Endodermal cell (in vitro differentiated cells): ENCODE data around the gene RPL22. TPM values are rescaled to one million over a fixed set of nuclear protein-coding genes. Genes with fewer than 3 reads are reported as not detected.

Experiments
- DNase-seq: peaks from one replicate; pipeline ENCODE4 v3.0.0-alpha.2; 2017
- H3K27ac ChIP-seq: 2 replicates; pipeline ENCODE4 v1.5.1; 2013; ENCODE audit warnings: mild to moderate bottlenecking, low read depth, low read length, moderate library complexity
- H3K27me3 ChIP-seq: 2 replicates; pipeline ENCODE4 v1.6.1; 2013; ENCODE audit warnings: mild to moderate bottlenecking, low read length, moderate library complexity; ENCODE audit not compliant: insufficient read depth, control insufficient read depth, poor library complexity, severe bottlenecking
- H3K36me3 ChIP-seq: 2 replicates; pipeline ENCODE4 v1.7.0; 2013; ENCODE audit warnings: mild to moderate bottlenecking, low read length, moderate library complexity; ENCODE audit not compliant: control insufficient read depth, insufficient read depth
- H3K4me1 ChIP-seq: one replicate; pipeline ENCODE4 v1.7.0; 2013; ENCODE audit warnings: low read length; ENCODE audit not compliant: control insufficient read depth, insufficient read depth
- H3K4me3 ChIP-seq: 2 replicates; pipeline ENCODE4 v1.5.1; 2013; ENCODE audit warnings: mild to moderate bottlenecking, low read length, moderate library complexity
- H3K9ac ChIP-seq: 2 replicates; pipeline ENCODE4 v1.6.1; 2013; ENCODE audit warnings: mild to moderate bottlenecking, low read length, moderate library complexity; ENCODE audit not compliant: poor library complexity, severe bottlenecking; ENCODE audit errors: extremely low read depth
- H3K9me3 ChIP-seq: 2 replicates; pipeline ENCODE4 v1.6.1; 2013; ENCODE audit warnings: mild to moderate bottlenecking, low read length, moderate library complexity; ENCODE audit not compliant: control insufficient read depth
- H3K27ac Mint-ChIP-seq: 2 replicates; pipeline ENCODE4 v1.8.0; 2020; ENCODE audit warnings: mixed read lengths
- H3K27me3 Mint-ChIP-seq: 2 replicates; pipeline ENCODE4 v1.8.0; 2021; ENCODE audit warnings: mild to moderate bottlenecking, mixed read lengths; ENCODE audit not compliant: insufficient read depth
- H3K36me3 Mint-ChIP-seq: 2 replicates; pipeline ENCODE4 v1.8.0; 2020; ENCODE audit warnings: low read depth, mixed read lengths
- H3K4me1 Mint-ChIP-seq: 2 replicates; pipeline ENCODE4 v1.8.0; 2020; ENCODE audit warnings: mixed read lengths
- H3K4me3 Mint-ChIP-seq: 2 replicates; pipeline ENCODE4 v1.8.0; 2020; ENCODE audit warnings: mild to moderate bottlenecking, moderate library complexity, mixed read lengths
- H3K9me3 Mint-ChIP-seq: 2 replicates; pipeline ENCODE4 v1.8.0; 2020; ENCODE audit warnings: mild to moderate bottlenecking, mixed read lengths
- CTCF ChIP-seq: fragments of 200-600 bp; sonication (generic); conservative IDR thresholded peaks from 2 replicates; pipeline ENCODE4 v1.5.0; 2021; ENCODE audit warnings: antibody characterized with exemption, mild to moderate bottlenecking
- WGBS, 2 experiments: methylation state at CpG; one replicate each; pipeline versions ENCODE4 v1.1.5 to v1.1.7; 2013; ENCODE audit warnings: missing lambda C conversion rate in 2 of 2, mixed read lengths in 1 of 2; ENCODE audit not compliant: insufficient coverage in 1 of 2, insufficient read length in 1 of 2; 5-methylcytosine and 5-hydroxymethylcytosine counted together
- total RNA-seq, 2 donors: library from RNA; stranded (reverse); fragmentation: NEBNext Ultra II Directional in 1 of 2; extraction: Animal tissue kit (Norgen Biotek cat#: 25700) in 1 of 2; gene quantifications; 2 replicates in 1 of 2; 3 replicates in 1 of 2; pipeline ENCODE4 v1.2.1, GENCODE V29; 2021

Gene RPL22
- total RNA-seq, 2 donors from 2014 or later: 409 to 481 TPM

DNA sequence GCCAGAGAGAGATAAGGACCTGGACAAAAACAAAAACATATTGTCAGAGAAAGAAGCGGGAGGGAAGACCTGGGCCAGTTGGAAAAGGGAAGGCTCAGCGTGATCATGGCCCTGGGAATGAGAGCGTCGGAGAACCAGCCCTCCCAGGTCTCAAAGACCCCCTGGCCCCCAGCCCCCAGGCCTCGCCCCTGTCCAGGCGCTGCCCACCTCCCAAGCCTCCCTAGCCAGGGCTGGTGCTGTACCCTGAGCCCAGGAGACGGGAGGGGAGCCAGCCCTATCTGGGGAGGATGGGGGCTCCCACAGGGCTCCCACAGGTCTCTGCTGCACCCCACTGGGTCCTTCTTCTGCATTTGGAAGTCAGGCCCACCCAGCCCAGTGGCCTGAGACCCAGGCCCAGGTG lies 34.4 kb downstream of the RPL22 start:
- Histone ChIP-seq H3K4me3 (no peak overlapping the region), H3K9ac (no peak overlapping the region), H3K4me1 (no peaks in the 10 kb centered on the region), H3K27me3 (no peaks in the 10 kb centered on the region), H3K27ac (no peak overlapping the region), H3K36me3 (no peaks in the 10 kb centered on the region), H3K9me3 (no peaks in the 10 kb centered on the region)
- no peak for DNase-seq
- Mint-ChIP-seq H3K27me3 (no peaks in the 10 kb centered on the region), H3K4me3 (no peak overlapping the region), H3K27ac (no peak overlapping the region), H3K9me3 (no peaks in the 10 kb centered on the region), H3K4me1 (peaks cover 2% of the 10 kb centered on the region), H3K36me3 (no peaks in the 10 kb centered on the region)
- WGBS, 2 experiments: 89 to 90% methylated on average over 2 to 7 of the region's 7 CpGs
- no peak for TF ChIP-seq CTCF

DNA sequence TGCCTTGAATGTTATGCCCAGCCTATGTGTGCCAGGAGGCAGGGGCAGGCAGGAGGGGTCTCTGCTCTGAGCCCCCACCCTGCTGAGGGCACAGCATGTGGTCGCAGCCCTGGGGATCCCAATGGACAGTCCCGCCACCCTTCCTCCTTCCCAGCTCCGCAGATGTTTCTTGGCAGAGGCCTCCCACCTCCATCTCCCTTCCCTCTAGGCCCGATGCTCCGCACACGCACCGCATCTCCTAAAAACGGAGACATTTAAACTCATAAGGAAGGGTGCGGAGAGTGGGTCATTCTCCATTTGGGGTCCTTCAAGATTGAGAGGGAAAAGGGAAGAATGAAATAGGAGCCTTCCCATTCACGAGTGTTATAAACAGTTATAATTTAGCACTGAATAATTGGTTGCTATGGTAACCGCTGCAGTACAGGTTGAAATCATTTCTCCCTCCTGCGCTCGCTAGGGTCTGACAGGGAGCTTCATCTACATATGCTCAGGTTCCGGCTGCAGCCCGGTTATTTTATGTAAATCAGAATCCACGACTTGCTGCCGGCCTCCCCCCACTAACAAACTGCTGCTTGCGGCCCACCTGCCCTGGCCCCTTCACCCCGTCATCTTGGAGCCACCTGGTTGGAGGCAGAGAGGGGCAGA lies 35.3 kb downstream of the RPL22 start:
- H3K4me1 Mint-ChIP-seq: peaks cover 2% of the 10 kb centered on the region
- H3K4me3 Mint-ChIP-seq: no peak overlapping the region
- no peaks in the 10 kb centered on the region for H3K36me3 ChIP-seq
- no peaks in the 10 kb centered on the region for H3K27me3 ChIP-seq
- H3K9me3 ChIP-seq: no peaks in the 10 kb centered on the region
- no peak overlapping the region for H3K4me3 ChIP-seq
- no peaks in the 10 kb centered on the region for H3K4me1 ChIP-seq
- H3K9me3 Mint-ChIP-seq: no peaks in the 10 kb centered on the region
- DNase-seq: no peak
- no peak overlapping the region for H3K27ac Mint-ChIP-seq
- no peaks in the 10 kb centered on the region for H3K36me3 Mint-ChIP-seq
- no peak for TF ChIP-seq CTCF
- WGBS, 2 experiments: 83 to 87% methylated on average over 12 to 19 of the region's 19 CpGs
- no peak overlapping the region for H3K27ac ChIP-seq
- H3K27me3 Mint-ChIP-seq: no peaks in the 10 kb centered on the region
- no peak overlapping the region for H3K9ac ChIP-seq

DNA sequence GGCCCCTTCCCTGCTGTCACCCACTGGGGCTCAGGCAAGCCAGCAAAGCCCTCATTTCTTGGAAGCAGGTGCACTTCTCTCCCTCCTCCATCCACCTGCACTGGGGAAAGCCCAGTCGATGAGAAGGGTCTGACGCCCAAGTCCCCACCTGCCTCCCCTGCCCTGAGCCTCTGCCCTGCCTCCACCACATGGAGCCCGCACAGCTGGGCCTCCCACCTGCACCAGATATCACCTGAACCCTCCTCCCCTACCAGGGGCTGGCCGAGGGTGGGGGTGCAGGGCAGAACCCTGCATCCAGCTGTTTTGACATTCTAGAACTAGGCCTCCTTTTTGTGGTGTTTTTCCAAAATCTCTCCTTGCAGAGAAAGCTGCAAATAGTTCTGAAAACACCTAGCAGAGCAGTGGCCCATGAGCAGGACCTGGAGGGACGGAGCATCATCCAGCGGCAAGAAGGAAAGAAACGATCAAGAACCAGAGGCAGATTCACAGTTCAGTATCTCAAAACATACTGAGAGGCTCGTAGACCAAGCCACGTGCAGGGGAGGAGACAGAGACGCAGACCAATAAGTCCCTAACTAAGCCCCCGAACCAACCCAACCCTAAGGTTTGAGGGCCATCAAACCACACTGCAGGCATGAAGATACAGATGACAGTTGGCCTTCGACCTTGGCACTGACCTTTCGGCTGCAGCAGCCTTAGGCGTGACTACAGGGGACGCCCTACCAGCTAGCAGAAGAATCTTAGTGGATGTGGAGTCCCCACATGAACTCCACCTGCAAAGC lies 36.0 kb downstream of the RPL22 start:
- Histone ChIP-seq H3K27ac (no peak overlapping the region), H3K9me3 (no peaks in the 10 kb centered on the region), H3K36me3 (no peaks in the 10 kb centered on the region), H3K4me1 (no peaks in the 10 kb centered on the region), H3K27me3 (no peaks in the 10 kb centered on the region), H3K4me3 (no peak overlapping the region), H3K9ac (no peak overlapping the region)
- Mint-ChIP-seq H3K4me1 (peaks cover 2% of the 10 kb centered on the region), H3K4me3 (no peak overlapping the region), H3K27ac (no peak overlapping the region), H3K27me3 (no peaks in the 10 kb centered on the region), H3K9me3 (no peaks in the 10 kb centered on the region), H3K36me3 (no peaks in the 10 kb centered on the region)
- DNase-seq: no peak
- no peak for TF ChIP-seq CTCF
- 91 to 93% methylated on average over 11 to 15 of the region's 15 CpGs for WGBS, 2 experiments
